Nephron progenitor cell (in vitro differentiated cells): ENCODE results near the gene BPIFB2.

Experiments used
- DNase-seq: peaks from one replicate; pipeline ENCODE4 v3.0.0; 2021
- H3K27ac Mint-ChIP-seq: 2 replicates; pipeline ENCODE4 v1.8.0; 2021; ENCODE audit warnings: mild to moderate bottlenecking, moderate library complexity, mixed read lengths
- H3K27me3 Mint-ChIP-seq: 2 replicates; pipeline ENCODE4 v1.8.0; 2021; ENCODE audit warnings: mild to moderate bottlenecking, low read depth, mixed read lengths; ENCODE audit not compliant: poor library complexity
- H3K36me3 Mint-ChIP-seq: 2 replicates; pipeline ENCODE4 v1.8.0; 2021; ENCODE audit warnings: low read depth, mixed read lengths
- H3K4me1 Mint-ChIP-seq: 2 replicates; pipeline ENCODE4 v1.8.0; 2021; ENCODE audit warnings: mixed read lengths
- H3K4me3 Mint-ChIP-seq: 2 replicates; pipeline ENCODE4 v1.8.0; 2021; ENCODE audit warnings: mild to moderate bottlenecking, moderate library complexity, mixed read lengths
- H3K9me3 Mint-ChIP-seq: 2 replicates; pipeline ENCODE4 v1.8.0; 2021; ENCODE audit warnings: mild to moderate bottlenecking, moderate library complexity, mixed read lengths
- TF ChIP-seq, protein P1 (sequence below): fragments of 200-600 bp; sonication (generic); IDR thresholded peaks from 2 replicates; pipeline ENCODE4 v1.5.0; 2021; ENCODE audit warnings: antibody characterized with exemption

The BPIFB2 gene

DNA sequence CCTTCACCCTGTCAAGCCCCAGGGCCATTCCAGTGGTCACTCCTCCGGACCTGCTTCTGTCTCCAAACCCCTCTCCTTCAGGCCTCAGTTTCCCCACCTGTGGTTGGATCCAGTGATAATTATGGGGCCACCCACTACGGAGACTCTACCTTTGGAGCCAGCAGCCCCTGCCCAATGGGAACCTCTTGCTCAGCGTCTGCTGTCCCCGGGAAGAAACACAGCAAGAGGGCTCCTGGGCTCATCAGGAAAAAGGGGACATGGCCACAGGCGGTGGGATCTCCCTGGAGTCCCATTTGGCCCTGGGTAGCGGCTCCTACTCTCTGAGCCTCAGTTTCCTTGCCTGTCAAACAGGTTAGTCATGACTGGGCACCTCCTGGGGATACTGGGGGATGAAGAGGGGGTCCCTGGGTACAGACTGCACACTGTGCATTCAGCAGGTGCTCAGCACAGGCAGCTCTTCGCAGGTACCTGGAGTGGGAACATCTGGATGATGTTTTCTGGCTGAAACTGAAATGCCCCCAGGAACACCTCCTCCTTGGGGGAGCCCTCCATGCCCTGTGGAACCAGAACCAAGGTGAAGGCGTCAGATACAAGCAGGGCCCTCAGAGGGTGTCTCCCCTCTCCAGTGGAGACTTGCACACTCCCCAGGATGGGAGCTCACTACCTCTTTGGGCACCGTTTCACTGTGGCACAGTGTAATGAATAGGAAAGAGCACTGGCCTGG lies 22.7 kb upstream of the BPIFB2 start:
- no peaks in the 10 kb centered on the region for H3K9me3 Mint-ChIP-seq
- H3K27me3 Mint-ChIP-seq = no peaks in the 10 kb centered on the region
- H3K4me1 Mint-ChIP-seq = peaks cover 14% of the 10 kb centered on the region
- no peak overlapping the region for H3K27ac Mint-ChIP-seq
- no peak for DNase-seq
- TF ChIP-seq, protein P1, sequence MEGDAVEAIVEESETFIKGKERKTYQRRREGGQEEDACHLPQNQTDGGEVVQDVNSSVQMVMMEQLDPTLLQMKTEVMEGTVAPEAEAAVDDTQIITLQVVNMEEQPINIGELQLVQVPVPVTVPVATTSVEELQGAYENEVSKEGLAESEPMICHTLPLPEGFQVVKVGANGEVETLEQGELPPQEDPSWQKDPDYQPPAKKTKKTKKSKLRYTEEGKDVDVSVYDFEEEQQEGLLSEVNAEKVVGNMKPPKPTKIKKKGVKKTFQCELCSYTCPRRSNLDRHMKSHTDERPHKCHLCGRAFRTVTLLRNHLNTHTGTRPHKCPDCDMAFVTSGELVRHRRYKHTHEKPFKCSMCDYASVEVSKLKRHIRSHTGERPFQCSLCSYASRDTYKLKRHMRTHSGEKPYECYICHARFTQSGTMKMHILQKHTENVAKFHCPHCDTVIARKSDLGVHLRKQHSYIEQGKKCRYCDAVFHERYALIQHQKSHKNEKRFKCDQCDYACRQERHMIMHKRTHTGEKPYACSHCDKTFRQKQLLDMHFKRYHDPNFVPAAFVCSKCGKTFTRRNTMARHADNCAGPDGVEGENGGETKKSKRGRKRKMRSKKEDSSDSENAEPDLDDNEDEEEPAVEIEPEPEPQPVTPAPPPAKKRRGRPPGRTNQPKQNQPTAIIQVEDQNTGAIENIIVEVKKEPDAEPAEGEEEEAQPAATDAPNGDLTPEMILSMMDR = no peak
- H3K4me3 Mint-ChIP-seq = no peak overlapping the region
- H3K36me3 Mint-ChIP-seq = no peaks in the 10 kb centered on the region

DNA sequence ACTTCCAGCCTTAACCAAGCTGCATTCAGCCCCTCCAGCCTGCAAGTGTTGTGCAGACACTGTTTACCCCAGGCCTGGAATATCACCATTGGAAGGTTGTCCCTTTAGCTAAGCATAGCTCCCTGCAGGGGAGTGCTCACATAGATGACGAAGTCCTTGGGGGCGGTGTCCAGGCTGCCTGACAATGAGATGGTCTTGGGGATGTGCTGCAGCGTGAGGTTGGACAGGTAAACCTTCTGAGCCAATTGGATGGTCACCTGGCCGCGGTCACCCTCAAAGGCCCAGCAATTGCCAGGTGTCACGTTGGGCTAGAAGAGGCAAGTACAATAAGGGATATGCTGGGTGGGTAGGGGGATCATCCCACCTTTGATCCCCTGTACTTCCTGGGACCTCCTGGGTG lies 21.9 kb upstream of the BPIFB2 start:
- no peaks in the 10 kb centered on the region for H3K36me3 Mint-ChIP-seq
- no peak overlapping the region for H3K27ac Mint-ChIP-seq
- TF ChIP-seq, protein P1 = no peak
- H3K9me3 Mint-ChIP-seq = no peaks in the 10 kb centered on the region
- H3K27me3 Mint-ChIP-seq = peaks cover 3% of the 10 kb centered on the region
- H3K4me3 Mint-ChIP-seq = no peak overlapping the region
- peaks cover 14% of the 10 kb centered on the region for H3K4me1 Mint-ChIP-seq
- DNase-seq = no peak

DNA sequence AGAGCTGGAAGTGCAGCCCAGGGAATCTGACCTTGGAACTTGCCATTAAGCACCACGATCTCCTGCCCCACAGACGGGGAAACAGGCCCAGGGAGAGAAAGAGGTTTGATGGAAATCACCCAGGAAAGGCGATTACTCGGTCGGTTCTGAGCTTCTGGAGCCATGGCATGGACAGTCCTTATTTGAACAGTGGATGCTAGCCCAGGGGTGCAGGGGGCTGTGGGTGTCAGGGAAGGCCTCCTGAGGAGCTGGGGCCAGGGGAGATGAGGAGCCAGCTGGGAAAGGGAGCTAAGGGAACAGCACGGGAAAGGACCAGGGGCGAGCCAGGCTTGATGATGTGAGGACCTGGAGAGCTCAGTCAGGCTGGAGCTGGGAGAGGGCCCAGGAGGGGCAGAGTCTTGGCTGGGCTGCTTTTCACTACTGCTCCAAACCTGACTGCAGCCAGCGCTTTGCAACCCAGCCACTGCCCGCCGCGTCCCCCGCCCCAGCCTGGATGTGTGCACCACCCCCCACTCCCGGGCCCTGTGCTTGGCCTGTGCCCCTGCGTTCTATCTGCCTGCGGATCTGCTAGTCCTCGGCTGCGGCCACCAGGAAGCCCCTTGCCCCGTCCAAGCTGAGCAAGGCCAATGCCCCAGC lies 21.1 kb upstream of the BPIFB2 start:
- TF ChIP-seq, protein P1 = no peak
- peaks cover 3% of the 10 kb centered on the region for H3K27me3 Mint-ChIP-seq
- H3K4me1 Mint-ChIP-seq = peaks cover 14% of the 10 kb centered on the region
- H3K9me3 Mint-ChIP-seq = no peaks in the 10 kb centered on the region
- no peaks in the 10 kb centered on the region for H3K36me3 Mint-ChIP-seq
- H3K27ac Mint-ChIP-seq = no peak overlapping the region
- H3K4me3 Mint-ChIP-seq = no peak overlapping the region
- no peak for DNase-seq

DNA sequence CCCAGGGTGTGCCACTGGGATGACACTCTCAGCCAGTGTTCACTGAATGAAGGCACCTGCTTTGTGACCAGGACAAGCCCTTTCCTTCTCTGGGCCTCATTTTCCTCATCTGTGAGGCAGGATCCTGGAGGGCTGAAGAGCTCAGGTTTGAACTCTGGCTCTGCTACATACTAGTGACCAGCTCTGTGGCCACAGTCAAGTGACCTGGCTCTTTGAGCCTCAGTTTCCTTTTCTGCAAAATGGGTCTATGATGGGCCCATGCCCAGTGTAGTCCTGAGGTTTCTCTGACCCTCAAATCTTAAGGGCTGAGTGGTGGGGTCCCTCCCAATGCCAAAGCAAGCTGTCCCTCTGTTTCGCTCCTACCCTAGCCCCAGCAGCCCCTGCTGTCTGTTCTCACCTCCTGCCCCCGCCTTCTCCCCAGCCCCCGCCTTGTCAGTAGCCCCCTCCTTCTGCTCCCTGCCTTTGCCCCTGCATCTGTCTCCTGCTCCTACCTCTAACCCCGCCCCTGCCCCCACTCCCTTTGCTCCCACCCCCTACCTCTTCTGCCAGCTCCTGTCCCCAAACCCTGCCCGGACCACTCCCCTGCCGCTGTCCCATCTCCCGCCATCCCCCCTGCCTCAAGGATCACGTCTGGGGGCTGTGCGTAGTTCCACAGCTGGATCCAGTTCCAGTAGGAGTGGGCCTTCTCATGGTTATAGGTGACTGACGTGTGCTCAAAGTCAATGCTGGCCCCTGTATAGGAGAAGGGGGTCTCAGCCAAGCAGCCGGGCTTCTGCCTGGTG lies 20.3 kb upstream of the BPIFB2 start:
- TF ChIP-seq, protein P1 = no peak
- H3K27me3 Mint-ChIP-seq = peaks cover 3% of the 10 kb centered on the region
- no peak for DNase-seq
- H3K27ac Mint-ChIP-seq = no peak overlapping the region
- no peaks in the 10 kb centered on the region for H3K36me3 Mint-ChIP-seq
- no peaks in the 10 kb centered on the region for H3K9me3 Mint-ChIP-seq
- H3K4me1 Mint-ChIP-seq = peaks cover 11% of the 10 kb centered on the region
- H3K4me3 Mint-ChIP-seq = no peak overlapping the region

DNA sequence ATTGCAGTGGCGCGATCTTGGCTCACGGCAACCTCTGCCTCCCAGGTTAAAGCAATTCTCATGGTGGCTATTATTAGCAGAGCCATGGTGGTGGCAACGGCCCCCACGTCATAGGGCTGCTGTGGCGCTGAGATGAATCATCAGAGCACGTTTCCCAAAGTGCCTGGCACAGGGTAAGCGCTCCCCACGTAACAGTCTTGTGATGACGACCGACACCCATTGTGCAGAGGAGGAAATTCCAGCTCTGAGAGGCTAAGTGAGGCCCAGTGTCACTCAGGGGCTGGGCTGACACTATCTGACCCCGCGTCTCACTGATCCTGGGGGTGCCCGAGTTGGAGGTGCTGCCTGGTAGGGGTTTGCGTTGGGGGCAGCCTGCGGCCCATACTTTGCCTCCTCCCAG lies 19.5 kb upstream of the BPIFB2 start:
- Mint-ChIP-seq H3K9me3 (no peaks in the 10 kb centered on the region), H3K27ac (no peak overlapping the region), H3K4me1 (peaks cover 5% of the 10 kb centered on the region), H3K27me3 (peaks cover 3% of the 10 kb centered on the region), H3K36me3 (no peaks in the 10 kb centered on the region), H3K4me3 (no peak overlapping the region)
- TF ChIP-seq, protein P1 = no peak
- DNase-seq = no peak
